ENCODE measurements around the gene CDYL.
A peak's percentile ranks its signal among the peaks of the same experiment; 100 is the strongest.
"Not testable (repeated sequence)": the region's sequence is repeated elsewhere in the genome, so short reads cannot be mapped to it uniquely, and the experiment has no call there.

Gene CDYL

DNA sequence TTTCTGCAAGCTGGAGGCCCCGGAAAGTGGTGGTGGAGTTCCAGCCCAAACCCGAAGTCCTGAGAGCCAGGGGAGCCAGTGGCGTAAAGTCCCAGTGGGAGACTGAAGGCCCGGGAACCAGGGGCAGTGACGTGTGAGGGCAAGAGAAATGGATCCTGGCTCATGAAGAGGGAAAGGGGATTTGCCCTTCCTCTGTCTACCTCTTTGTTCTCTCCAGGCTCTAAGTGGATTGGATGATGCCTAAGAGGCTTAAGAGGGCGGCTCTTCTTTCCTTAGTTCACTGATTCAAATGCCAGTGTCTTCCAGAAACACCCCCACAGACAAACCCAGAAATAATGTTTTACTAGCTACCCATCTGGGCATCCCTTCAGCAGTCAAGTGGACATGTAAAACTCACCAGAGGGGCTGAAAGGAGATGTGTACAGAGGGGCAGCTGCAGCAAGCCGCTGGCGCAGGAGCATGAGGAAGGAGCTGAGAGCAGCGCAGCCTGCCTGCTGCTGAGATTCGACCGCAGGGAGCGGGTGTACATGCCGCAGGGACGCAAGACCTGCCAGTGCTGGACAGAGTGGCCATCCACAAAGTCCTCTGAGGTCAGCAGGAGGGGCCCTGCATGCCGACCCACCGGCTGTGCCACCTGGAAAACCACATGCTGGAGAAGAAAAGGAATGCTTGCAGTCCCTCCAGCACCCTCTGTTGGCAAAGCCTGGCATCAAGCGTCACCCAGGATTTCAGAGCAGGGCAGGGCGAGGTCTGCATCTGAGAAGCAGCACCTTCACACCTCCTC, 29.5 kb downstream of the CDYL start:
- peak in 1 of 2 donors; percentile 31 for DNase-seq

GRCh38 chr6:4806337-4806725, 30.1 kb downstream of the CDYL start:
- no peak for DNase-seq

DNA sequence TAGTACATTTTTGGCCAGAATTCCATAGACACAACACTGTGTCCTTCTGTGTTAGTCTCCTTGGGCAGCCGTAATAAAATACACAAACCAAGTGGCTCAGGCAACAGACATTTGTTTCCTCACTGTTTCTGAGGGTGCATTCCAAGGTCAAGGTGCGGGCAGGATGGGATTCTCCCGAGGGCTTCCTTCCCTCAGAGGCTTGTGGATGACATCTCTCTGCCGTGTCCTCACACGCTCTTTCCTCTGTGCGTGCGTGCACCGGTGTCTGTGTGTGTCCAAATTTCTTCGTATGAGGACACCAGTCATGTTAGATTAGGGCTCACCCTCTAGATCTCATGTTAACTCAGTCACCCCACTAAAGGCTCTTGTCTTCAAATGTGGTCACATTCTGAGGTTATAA, 30.6 kb downstream of the CDYL start:
- DNase-seq = no peak

- DNase-seq = no peak
These were observed 32.2 kb downstream of the CDYL start for GRCh38 chr6:4808396-4808795.

GRCh38 chr6:4809999-4810918, 34.1 kb downstream of the CDYL start:
- peak; percentile 81 to 83 for DNase-seq

- peak; percentile 40 to 49 for DNase-seq
These were observed 35.9 kb downstream of the CDYL start for GRCh38 chr6:4812068-4812467.

- no peak for DNase-seq
These were observed 36.9 kb downstream of the CDYL start for GRCh38 chr6:4813055-4813454.

DNA sequence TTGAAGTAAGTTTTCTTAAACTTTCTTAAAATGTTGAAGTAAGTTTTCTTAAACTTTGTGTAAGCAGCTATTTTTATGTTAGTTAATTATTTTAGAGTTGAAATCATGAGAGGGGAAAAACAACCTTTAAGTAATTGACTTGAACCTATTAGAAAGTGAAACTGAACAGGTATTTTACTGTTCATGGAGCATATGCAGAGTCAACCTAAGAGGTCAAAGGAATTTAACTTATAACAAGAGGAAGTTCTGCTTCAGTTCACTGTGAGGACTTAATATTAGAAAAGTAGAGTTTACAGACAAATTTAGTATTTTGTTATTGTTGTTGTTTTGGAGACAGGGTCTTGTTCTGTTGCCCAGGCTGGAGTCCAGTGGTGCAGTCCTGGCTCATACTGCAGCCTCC, 38.0 kb downstream of the CDYL start:
- no peak for DNase-seq

GRCh38 chr6:4814987-4815386, 38.8 kb downstream of the CDYL start:
- DNase-seq = no peak

DNA sequence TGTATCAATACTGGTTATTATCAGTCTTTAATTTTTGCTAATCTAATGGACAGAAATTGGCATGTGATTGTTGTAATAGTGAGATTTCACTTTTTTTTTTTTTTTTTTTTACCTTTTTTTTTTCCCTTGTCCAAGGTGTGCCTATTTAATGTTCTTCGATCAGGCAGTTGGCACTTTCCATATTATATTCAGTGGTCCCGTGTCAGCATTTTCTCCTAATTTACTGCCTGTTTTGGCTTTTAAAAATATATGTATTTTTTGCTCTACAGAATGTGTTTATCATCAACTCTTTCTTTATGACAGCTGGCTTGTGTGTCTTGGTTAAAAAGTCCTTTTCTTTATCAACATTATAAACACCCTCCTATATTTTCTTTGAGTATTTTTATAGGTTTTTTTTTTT, 39.4 kb downstream of the CDYL start:
- DNase-seq = no peak

GRCh38 chr6:4816904-4817303, 40.7 kb downstream of the CDYL start:
- DNase-seq = no peak

- no peak for DNase-seq
These were observed 41.3 kb downstream of the CDYL start for GRCh38 chr6:4817551-4817950.

- DNase-seq = no peak
These were observed 42.2 kb downstream of the CDYL start for GRCh38 chr6:4818272-4818938.

DNA sequence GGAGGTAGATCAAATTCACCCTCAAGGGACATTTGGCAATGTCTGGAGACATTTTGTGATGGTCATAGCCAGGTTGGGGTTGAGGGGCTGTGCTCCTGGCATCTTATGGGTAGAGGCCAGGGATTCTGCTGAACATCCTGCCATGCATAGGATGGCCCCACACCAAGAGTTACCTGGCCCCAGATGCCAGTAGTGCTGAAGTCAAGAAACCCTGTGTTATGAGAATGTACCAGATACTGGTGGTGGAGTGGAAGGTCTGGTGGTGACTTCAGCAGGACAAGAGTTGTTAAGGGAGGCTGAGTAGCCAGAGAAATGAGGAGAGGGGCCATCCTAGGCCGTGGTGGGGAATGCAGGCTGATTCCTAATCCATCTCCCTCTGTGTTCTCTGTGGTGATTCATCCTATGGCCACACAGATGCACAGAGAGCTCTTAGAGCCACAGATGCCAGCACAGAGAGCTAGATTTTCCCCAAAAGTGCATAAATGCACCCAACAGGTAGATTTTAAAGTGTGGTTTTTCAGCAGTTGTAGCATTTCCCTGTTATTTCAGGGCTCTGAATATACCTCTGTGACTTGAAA, 43.6 kb downstream of the CDYL start:
- no peak for DNase-seq

DNA sequence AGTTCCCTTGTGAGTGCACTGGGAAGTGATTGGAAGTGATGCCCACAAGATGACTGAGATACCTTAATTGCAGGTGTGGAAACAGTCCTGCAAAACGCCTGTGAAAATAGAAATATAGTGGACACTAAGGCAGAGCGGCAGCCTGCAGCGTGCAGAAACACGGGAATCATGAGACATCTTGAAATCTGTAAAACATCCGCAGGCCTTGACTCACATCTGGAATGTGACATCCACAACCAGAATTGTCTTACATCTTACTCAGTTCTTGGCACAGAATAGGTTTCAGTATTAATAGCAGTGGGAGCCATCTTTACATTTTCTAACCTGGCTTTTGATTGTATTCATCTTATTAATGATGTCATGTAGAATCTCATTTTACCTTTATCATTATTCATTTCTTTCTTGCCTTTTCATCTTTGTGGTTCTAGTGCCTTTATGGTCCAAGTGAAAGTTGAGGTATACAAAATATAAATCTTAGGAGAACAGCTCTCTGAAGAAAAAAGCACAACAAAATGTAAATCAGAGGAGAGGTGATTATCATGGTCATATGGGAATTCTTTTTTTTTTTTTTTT, 44.6 kb downstream of the CDYL start:
- DNase-seq = no peak

DNA sequence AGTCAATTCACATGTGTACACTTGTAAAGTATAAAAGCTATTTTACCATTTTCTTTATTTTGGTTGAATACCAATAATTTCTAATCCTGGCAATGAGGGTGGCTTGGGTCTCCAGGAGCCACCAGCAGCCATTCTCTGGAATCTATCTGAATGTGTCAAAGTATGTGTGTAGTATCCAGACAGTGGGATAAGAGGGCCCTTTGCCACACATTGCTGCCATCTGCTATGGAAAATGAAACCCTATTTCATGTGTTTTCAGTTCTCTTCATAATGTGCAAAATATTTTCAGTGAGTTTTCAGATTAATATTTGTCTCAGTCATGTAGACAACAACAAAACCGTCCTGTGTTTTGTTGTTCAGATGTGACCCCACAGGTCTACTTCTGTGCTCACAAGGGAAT, 46.3 kb downstream of the CDYL start:
- no peak for DNase-seq

DNA sequence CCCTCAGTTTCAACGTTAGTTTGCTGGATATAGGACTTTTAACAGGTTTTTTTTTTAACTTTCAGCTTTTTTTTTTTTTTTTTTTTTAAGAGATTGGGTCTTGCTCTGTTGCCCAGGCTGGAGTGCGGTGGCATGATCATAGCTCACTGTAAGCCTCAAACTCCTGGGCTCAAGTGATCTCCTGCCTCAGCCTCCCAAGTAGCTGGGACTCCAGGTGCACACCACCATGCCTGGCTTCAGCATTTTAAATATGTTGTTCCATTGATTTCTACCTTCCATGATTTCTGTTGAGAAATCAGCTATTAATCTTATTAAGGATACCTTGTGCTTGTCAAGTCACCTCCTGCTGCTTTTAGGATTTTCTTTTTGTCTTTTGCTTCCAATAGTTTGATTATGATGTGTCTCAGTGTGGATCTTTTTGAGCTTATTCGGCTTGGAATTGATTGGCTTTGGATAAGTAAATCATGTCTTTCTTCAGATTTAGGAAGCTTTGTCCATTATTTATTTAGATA, 52.0 kb downstream of the CDYL start:
- no peak for DNase-seq

GRCh38 chr6:4829089-4829488, 52.9 kb downstream of the CDYL start:
- DNase-seq = no peak

DNA sequence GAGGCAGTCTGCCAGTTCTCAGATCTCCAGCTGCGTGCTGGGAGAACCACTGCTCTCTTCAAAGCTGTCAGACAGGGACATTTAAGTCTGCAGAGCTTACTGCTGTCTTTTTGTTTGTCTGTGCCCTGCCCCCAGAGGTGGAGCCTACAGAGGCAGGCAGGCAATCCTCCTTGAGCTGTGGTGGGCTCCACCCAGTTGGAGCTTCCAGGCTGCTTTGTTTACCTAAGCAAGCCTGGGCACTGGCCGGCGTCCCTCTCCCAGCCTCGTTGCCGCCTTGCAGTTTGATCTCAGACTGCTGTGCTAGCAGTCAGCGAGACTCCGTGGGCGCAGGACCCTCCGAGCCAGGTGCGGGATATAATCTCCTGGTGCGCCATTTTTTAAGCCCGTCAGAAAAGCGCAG, 59.3 kb downstream of the CDYL start:
- not testable (repeated sequence) for DNase-seq

GRCh38 chr6:4840169-4840568, 64.0 kb downstream of the CDYL start:
- DNase-seq = no peak

DNA sequence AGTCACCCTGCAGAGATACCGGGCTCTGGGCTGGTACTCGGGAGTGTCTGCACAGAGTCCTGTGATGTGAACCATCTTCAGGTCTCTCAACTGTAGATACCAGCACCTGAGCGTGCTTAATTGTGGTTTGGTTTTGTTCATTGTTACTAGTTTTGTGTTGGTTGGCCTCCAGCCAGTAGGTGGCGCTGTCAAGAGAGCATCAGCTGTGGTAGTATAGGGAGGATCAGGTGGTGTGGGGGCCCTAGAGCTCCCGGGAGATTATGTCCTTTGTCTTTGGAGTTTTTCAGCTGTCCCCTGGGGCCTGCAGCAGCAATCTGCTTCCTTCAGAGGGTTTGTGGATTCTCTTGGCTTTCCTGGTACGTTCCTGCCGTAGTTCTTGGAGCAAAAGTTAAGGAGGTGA, 67.9 kb downstream of the CDYL start:
- no peak for DNase-seq

DNA sequence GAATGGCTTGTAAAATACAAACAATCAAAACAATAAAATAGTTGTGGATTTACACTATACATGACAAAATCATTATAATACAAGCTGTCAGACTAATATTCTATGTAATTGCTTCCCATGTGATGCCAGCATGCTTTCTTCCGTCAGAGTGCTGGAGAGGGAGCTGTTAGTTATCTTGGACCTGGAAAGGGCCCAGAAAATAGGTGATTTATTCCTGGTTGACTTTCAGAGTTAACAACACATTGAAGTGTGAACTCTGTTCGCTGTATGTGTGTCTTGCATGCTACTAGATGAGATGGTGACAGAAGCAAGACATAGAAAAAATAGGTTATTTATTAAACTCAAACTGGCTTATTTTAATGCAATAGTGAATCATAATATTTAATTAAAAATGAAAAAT, 70.2 kb downstream of the CDYL start:
- no peak for DNase-seq
